ENCODE measurements around the gene FAM136A.

The FAM136A gene

GRCh38 chr2:70301344-70302194 is at the start of gene FAM136A:
Gene FAM136A (minus strand): TSS chr2:70302067. CDS start chr2:70302011, 56 bp downstream.
- Mint-ChIP-seq H3K27ac (peak within 1 kb of the TSS; percentile 87), H3K4me1 (peaks cover 28% of the 10 kb centered on the region), H3K36me3 (peaks cover 49% of the 10 kb centered on the region), H3K4me3 (peak within 1 kb of the TSS; percentile 84), H3K9me3 (no peaks in the 10 kb centered on the region)
- peak; percentile 93 to 95 for DNase-seq (ENCODE audit: low spot score in 2 of 2)
- peak; percentile 91 for ATAC-seq

- H3K27ac Mint-ChIP-seq, result no peak overlapping the region
- H3K36me3 Mint-ChIP-seq, result no peaks in the 10 kb centered on the region
- ATAC-seq (no peak), DNase-seq (ENCODE audit: low spot score in 2 of 2) (no peak)
- H3K4me3 Mint-ChIP-seq, result no peak overlapping the region
- no peaks in the 10 kb centered on the region for H3K9me3 Mint-ChIP-seq
- H3K4me1 Mint-ChIP-seq, result no peaks in the 10 kb centered on the region
Measured at GRCh38 chr2:70349921-70350685, 48.2 kb upstream of the FAM136A start.

GRCh38 chr2:70347831-70348230 is 46.0 kb upstream of the FAM136A start:
- Mint-ChIP-seq H3K27ac (no peak overlapping the region), H3K36me3 (no peaks in the 10 kb centered on the region), H3K4me1 (no peaks in the 10 kb centered on the region), H3K4me3 (no peak overlapping the region), H3K9me3 (no peaks in the 10 kb centered on the region)
- ATAC-seq (no peak), DNase-seq (ENCODE audit: low spot score in 2 of 2) (no peak)

GRCh38 chr2:70344195-70344594 is 42.3 kb upstream of the FAM136A start:
- ATAC-seq, result peak; percentile 70
- H3K36me3 Mint-ChIP-seq, result no peaks in the 10 kb centered on the region

GRCh38 chr2:70341477-70341765 is 39.6 kb upstream of the FAM136A start:
- Mint-ChIP-seq H3K4me3 (no peak overlapping the region), H3K27ac (no peak overlapping the region)
- no peak for ATAC-seq

More at GRCh38 chr2:70344195-70344594, 42.3 kb upstream of the FAM136A start:
- no peaks in the 10 kb centered on the region for H3K9me3 Mint-ChIP-seq
- H3K4me1 Mint-ChIP-seq, result peaks cover 6% of the 10 kb centered on the region
- DNase-seq (ENCODE audit: low spot score in 2 of 2), result no peak
- H3K27ac Mint-ChIP-seq, result no peak overlapping the region
- no peak overlapping the region for H3K4me3 Mint-ChIP-seq

GRCh38 chr2:70340761-70341476 is 39.1 kb upstream of the FAM136A start:
- Mint-ChIP-seq H3K27ac (no peak overlapping the region), H3K9me3 (no peaks in the 10 kb centered on the region), H3K4me1 (peaks cover 6% of the 10 kb centered on the region), H3K36me3 (no peaks in the 10 kb centered on the region), H3K4me3 (no peak overlapping the region)
- DNase-seq (ENCODE audit: low spot score in 2 of 2) (peak; percentile 12 to 53), ATAC-seq (no peak)

More at GRCh38 chr2:70341477-70341765, 39.6 kb upstream of the FAM136A start:
- no peaks in the 10 kb centered on the region for H3K9me3 Mint-ChIP-seq
- H3K36me3 Mint-ChIP-seq, result no peaks in the 10 kb centered on the region
- no peak for DNase-seq (ENCODE audit: low spot score in 2 of 2)
- peaks cover 6% of the 10 kb centered on the region for H3K4me1 Mint-ChIP-seq

GRCh38 chr2:70340075-70340474 is 38.2 kb upstream of the FAM136A start:
- no peak overlapping the region for H3K27ac Mint-ChIP-seq
- ATAC-seq, result no peak
- no peaks in the 10 kb centered on the region for H3K36me3 Mint-ChIP-seq
- H3K9me3 Mint-ChIP-seq, result no peaks in the 10 kb centered on the region
- H3K4me1 Mint-ChIP-seq, result peaks cover 6% of the 10 kb centered on the region
- DNase-seq (ENCODE audit: low spot score in 2 of 2), result no peak
- H3K4me3 Mint-ChIP-seq, result no peak overlapping the region

- Mint-ChIP-seq H3K9me3 (no peaks in the 10 kb centered on the region), H3K27ac (no peak overlapping the region), H3K4me1 (peaks cover 6% of the 10 kb centered on the region), H3K36me3 (no peaks in the 10 kb centered on the region), H3K4me3 (no peak overlapping the region)
- ATAC-seq (no peak), DNase-seq (ENCODE audit: low spot score in 2 of 2) (no peak)
Measured at GRCh38 chr2:70336552-70336951, 34.7 kb upstream of the FAM136A start.

GRCh38 chr2:70331012-70331411 is 29.1 kb upstream of the FAM136A start:
- DNase-seq (ENCODE audit: low spot score in 2 of 2) (no peak), ATAC-seq (no peak)
- H3K4me3 Mint-ChIP-seq, result no peak overlapping the region
- no peaks in the 10 kb centered on the region for H3K4me1 Mint-ChIP-seq
- no peak overlapping the region for H3K27ac Mint-ChIP-seq
- no peaks in the 10 kb centered on the region for H3K36me3 Mint-ChIP-seq
- no peaks in the 10 kb centered on the region for H3K9me3 Mint-ChIP-seq

GRCh38 chr2:70330476-70330875 is 28.6 kb upstream of the FAM136A start:
- ATAC-seq, result no peak

GRCh38 chr2:70328921-70329561 is 27.2 kb upstream of the FAM136A start:
- Mint-ChIP-seq H3K27ac (no peak overlapping the region), H3K9me3 (no peaks in the 10 kb centered on the region), H3K4me3 (no peak overlapping the region), H3K4me1 (no peaks in the 10 kb centered on the region), H3K36me3 (no peaks in the 10 kb centered on the region)
- DNase-seq (ENCODE audit: low spot score in 2 of 2) (no peak), ATAC-seq (no peak)

More at GRCh38 chr2:70330476-70330875, 28.6 kb upstream of the FAM136A start:
- Mint-ChIP-seq H3K27ac (no peak overlapping the region), H3K36me3 (no peaks in the 10 kb centered on the region), H3K9me3 (no peaks in the 10 kb centered on the region), H3K4me3 (no peak overlapping the region), H3K4me1 (no peaks in the 10 kb centered on the region)
- no peak for DNase-seq (ENCODE audit: low spot score in 2 of 2)

GRCh38 chr2:70325875-70326274 is 24.0 kb upstream of the FAM136A start:
- Mint-ChIP-seq H3K4me3 (no peak overlapping the region), H3K4me1 (no peaks in the 10 kb centered on the region), H3K9me3 (no peaks in the 10 kb centered on the region), H3K27ac (no peak overlapping the region), H3K36me3 (no peaks in the 10 kb centered on the region)
- ATAC-seq (no peak), DNase-seq (ENCODE audit: low spot score in 2 of 2) (no peak)

- H3K27ac Mint-ChIP-seq, result no peak overlapping the region
- DNase-seq (ENCODE audit: low spot score in 2 of 2) (no peak), ATAC-seq (peak; percentile 60)
- no peaks in the 10 kb centered on the region for H3K36me3 Mint-ChIP-seq
- no peak overlapping the region for H3K4me3 Mint-ChIP-seq
- no peaks in the 10 kb centered on the region for H3K4me1 Mint-ChIP-seq
- H3K9me3 Mint-ChIP-seq, result no peaks in the 10 kb centered on the region
Measured at GRCh38 chr2:70322518-70322917, 20.7 kb upstream of the FAM136A start.

GRCh38 chr2:70321370-70321769 is 19.5 kb upstream of the FAM136A start:
- Mint-ChIP-seq H3K27ac (no peak overlapping the region), H3K9me3 (no peaks in the 10 kb centered on the region), H3K36me3 (no peaks in the 10 kb centered on the region), H3K4me3 (no peak overlapping the region), H3K4me1 (no peaks in the 10 kb centered on the region)
- ATAC-seq, result no peak
- no peak for DNase-seq (ENCODE audit: low spot score in 2 of 2)

GRCh38 chr2:70314640-70315039 is 12.8 kb upstream of the FAM136A start:
- no peaks in the 10 kb centered on the region for H3K9me3 Mint-ChIP-seq
- H3K4me1 Mint-ChIP-seq, result no peaks in the 10 kb centered on the region
- ATAC-seq (no peak), DNase-seq (ENCODE audit: low spot score in 2 of 2) (no peak)
- H3K36me3 Mint-ChIP-seq, result no peaks in the 10 kb centered on the region
- H3K27ac Mint-ChIP-seq, result no peak overlapping the region
- no peak overlapping the region for H3K4me3 Mint-ChIP-seq

All from stimulated activated effector memory CD8-positive, alpha-beta T cell treated with anti-CD3 and anti-CD28 coated beads, Interleukin-12 subunit alpha, Interleukin-12 subunit beta, amount 100 ng/mL, for 72 hours (primary cell).